ENCODE results near the gene IQGAP2.

Gene IQGAP2

DNA sequence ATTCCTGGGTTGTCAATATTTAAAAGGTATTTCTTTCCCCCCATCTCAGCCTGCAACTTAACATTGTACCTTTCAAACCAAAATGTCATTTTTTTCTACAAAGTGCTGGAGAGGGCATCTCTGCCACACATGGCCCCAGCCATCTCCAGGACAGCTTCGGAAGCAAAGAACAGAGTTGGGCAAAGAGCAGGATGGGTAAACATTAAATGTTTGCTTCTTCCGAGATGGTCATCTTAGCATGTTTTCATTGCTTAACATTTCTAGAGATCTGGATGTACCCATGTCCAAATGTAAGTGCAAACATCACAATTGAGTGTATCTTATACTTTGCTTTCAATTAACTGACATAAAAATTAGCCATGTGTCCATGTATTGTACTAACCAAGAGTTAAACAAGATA, 234.4 kb downstream of the IQGAP2 start:
- no peaks in the 10 kb centered on the region for H3K9me3 ChIP-seq (ENCODE audit: control insufficient read depth in 2 of 2, low read length in 2 of 2)

DNA sequence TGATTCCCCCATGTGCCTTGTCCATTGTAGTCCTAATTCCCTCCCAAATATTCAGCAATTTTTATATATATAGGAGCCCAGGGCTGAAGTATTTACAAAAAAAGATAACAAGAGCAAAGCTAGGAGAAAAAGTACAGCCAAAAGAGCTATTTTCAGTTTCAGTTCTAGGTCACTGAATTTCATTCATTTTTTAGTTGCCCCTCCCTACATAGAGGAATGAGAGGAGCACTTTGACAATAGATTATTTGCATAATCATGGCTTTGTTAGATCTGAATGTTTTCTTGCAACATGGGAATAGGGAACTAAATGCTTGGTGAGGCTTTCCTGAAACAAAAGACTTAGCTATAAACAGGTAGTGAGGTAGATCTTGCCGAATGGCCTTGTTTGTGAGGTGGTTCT, 235.4 kb downstream of the IQGAP2 start:
- H3K27me3 ChIP-seq (ENCODE audit: control insufficient read depth in 1 of 2, insufficient read depth in 2 of 2, low read length in 2 of 2) = no peaks in the 10 kb centered on the region
- H3K9me3 ChIP-seq (ENCODE audit: control insufficient read depth in 2 of 2, low read length in 2 of 2) = no peaks in the 10 kb centered on the region
- H3K27ac ChIP-seq (ENCODE audit: low read length) = no peak overlapping the region
- H3K4me3 ChIP-seq (ENCODE audit: low read length in 2 of 2) = no peak overlapping the region
- H3K9ac ChIP-seq (ENCODE audit: low read length in 2 of 2) = no peak overlapping the region
- no peaks in the 10 kb centered on the region for H3K4me1 ChIP-seq (ENCODE audit: control insufficient read depth, insufficient read depth, low read length)
- H3K36me3 ChIP-seq (ENCODE audit: control insufficient read depth in 2 of 2, insufficient read depth in 2 of 2, low read length in 2 of 2) = no peaks in the 10 kb centered on the region

More for the DNA sequence above, 234.4 kb downstream of the IQGAP2 start:
- Histone ChIP-seq H3K36me3 (ENCODE audit: control insufficient read depth in 2 of 2, insufficient read depth in 2 of 2, low read length in 2 of 2) (no peaks in the 10 kb centered on the region), H3K27ac (ENCODE audit: low read length) (no peak overlapping the region), H3K4me1 (ENCODE audit: control insufficient read depth, insufficient read depth, low read length) (no peaks in the 10 kb centered on the region), H3K9ac (ENCODE audit: low read length in 2 of 2) (no peak overlapping the region), H3K4me3 (ENCODE audit: low read length in 2 of 2) (no peak overlapping the region), H3K27me3 (ENCODE audit: control insufficient read depth in 1 of 2, insufficient read depth in 2 of 2, low read length in 2 of 2) (no peaks in the 10 kb centered on the region)

DNA sequence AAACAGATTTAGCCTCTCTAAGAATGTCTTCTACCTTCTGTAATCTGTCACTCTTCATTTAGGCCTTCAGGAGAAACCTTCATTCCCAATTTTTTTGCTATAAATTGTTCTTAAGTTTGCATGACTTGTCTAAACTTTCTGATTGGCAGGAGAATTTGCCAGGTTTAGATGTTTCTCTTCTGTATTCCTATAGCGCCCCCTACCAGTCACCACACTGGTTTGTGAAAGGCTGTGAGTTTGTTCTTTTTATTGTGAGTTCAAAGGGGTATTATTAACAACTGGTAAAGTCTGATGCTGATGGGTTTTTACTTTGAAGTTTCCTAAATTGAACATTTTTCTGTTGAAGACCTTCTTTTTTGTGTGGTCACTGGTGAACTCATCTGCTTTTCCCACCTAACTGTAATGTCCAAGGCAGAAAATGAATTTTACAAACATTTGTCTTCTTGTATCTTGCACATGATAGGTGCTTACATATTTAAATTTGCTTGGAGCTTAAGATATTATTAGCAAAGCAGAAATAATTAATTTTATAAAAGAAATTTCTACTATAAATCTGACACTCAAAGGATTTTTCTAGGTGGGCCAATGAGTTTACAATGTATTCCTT, 238.5 kb downstream of the IQGAP2 start:
- Histone ChIP-seq H3K36me3 (ENCODE audit: control insufficient read depth in 2 of 2, insufficient read depth in 2 of 2, low read length in 2 of 2) (no peaks in the 10 kb centered on the region), H3K27ac (ENCODE audit: low read length) (no peak overlapping the region), H3K9ac (ENCODE audit: low read length in 2 of 2) (no peak overlapping the region), H3K4me3 (ENCODE audit: low read length in 2 of 2) (no peak overlapping the region), H3K9me3 (ENCODE audit: control insufficient read depth in 2 of 2, low read length in 2 of 2) (no peaks in the 10 kb centered on the region), H3K27me3 (ENCODE audit: control insufficient read depth in 1 of 2, insufficient read depth in 2 of 2, low read length in 2 of 2) (no peaks in the 10 kb centered on the region), H3K4me1 (ENCODE audit: control insufficient read depth, insufficient read depth, low read length) (no peaks in the 10 kb centered on the region)

DNA sequence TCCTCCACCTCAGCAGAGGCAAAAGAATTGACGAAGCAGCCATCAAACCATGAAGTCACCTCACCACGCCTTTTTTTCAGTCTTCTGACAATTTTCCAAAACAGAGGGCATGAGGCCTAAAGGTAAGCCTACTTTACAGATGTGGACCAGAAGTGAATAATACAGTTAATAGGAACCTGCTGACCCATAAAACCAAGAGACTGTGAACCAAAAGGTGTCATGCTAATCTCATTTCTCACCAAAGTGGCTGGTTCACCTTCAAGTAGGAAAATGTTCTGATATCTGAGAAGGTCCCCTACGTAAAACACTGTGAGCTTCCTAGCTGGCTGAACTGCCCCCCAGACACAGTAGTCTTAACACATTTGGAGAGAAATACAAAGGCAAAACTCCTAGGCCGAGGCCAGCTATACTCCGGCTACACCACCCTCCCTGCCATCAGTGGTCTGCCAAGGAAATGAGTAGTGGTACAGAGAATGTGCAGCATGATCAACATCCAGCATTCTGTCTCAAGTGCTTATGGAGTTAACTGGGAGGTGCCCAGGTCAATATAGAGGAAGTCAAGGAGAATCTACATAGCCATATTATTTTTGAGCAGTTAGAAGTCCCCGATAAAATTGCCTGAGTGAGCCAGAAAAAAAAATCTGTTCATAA, 239.4 kb downstream of the IQGAP2 start:
- Histone ChIP-seq H3K27ac (ENCODE audit: low read length) (no peak overlapping the region), H3K9ac (ENCODE audit: low read length in 2 of 2) (no peak overlapping the region), H3K9me3 (ENCODE audit: control insufficient read depth in 2 of 2, low read length in 2 of 2) (no peaks in the 10 kb centered on the region), H3K4me3 (ENCODE audit: low read length in 2 of 2) (no peak overlapping the region), H3K36me3 (ENCODE audit: control insufficient read depth in 2 of 2, insufficient read depth in 2 of 2, low read length in 2 of 2) (no peaks in the 10 kb centered on the region), H3K27me3 (ENCODE audit: control insufficient read depth in 1 of 2, insufficient read depth in 2 of 2, low read length in 2 of 2) (no peaks in the 10 kb centered on the region), H3K4me1 (ENCODE audit: control insufficient read depth, insufficient read depth, low read length) (no peaks in the 10 kb centered on the region)

DNA sequence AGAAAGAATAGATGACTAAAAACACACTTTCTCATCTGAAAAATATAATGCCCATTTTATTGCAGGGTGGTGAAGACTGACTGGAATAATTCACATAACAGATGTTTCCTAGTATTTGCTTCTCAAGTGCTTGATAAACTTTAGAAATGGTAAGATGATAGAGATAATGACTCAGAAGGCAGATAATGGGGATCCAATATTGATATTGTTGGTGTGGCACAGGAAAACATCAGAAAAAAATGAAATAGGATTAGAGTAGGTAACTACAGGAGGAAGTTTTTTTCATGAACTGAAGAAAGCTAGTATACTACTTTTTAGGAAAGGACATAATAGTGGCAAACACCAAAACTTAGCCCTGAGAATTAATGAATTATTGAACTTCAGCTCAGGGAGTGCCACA, 240.3 kb downstream of the IQGAP2 start:
- no peak overlapping the region for H3K27ac ChIP-seq (ENCODE audit: low read length)
- H3K9me3 ChIP-seq (ENCODE audit: control insufficient read depth in 2 of 2, low read length in 2 of 2) = peaks cover 0 to 3% of the 10 kb centered on the region in 2 donors
- no peaks in the 10 kb centered on the region for H3K27me3 ChIP-seq (ENCODE audit: control insufficient read depth in 1 of 2, insufficient read depth in 2 of 2, low read length in 2 of 2)
- H3K4me3 ChIP-seq (ENCODE audit: low read length in 2 of 2) = no peak overlapping the region
- H3K36me3 ChIP-seq (ENCODE audit: control insufficient read depth in 2 of 2, insufficient read depth in 2 of 2, low read length in 2 of 2) = no peaks in the 10 kb centered on the region
- H3K4me1 ChIP-seq (ENCODE audit: control insufficient read depth, insufficient read depth, low read length) = no peaks in the 10 kb centered on the region
- no peak overlapping the region for H3K9ac ChIP-seq (ENCODE audit: low read length in 2 of 2)

DNA sequence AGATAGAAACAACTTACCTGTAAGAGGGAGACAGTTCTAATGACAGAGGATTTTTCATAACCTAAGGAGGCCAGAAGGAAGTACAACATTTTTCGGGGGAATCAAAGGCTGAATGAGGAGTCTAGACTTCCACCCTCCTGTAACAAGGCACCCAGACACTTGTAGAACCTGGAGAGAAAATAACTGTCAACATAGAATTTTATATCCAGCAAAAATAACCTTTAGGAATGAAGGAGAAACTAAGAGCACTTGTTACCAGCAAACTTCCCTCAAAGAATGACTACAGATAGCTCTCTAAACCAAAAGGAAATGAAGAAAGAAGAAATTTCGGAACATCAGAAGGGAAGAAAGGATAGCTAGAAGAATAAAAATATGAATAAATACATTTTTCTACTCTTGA, 246.1 kb downstream of the IQGAP2 start:
- Histone ChIP-seq H3K9me3 (ENCODE audit: control insufficient read depth in 2 of 2, low read length in 2 of 2) (peaks cover 0 to 3% of the 10 kb centered on the region in 2 donors), H3K4me1 (ENCODE audit: control insufficient read depth, insufficient read depth, low read length) (no peaks in the 10 kb centered on the region), H3K27ac (ENCODE audit: low read length) (no peak overlapping the region)

DNA sequence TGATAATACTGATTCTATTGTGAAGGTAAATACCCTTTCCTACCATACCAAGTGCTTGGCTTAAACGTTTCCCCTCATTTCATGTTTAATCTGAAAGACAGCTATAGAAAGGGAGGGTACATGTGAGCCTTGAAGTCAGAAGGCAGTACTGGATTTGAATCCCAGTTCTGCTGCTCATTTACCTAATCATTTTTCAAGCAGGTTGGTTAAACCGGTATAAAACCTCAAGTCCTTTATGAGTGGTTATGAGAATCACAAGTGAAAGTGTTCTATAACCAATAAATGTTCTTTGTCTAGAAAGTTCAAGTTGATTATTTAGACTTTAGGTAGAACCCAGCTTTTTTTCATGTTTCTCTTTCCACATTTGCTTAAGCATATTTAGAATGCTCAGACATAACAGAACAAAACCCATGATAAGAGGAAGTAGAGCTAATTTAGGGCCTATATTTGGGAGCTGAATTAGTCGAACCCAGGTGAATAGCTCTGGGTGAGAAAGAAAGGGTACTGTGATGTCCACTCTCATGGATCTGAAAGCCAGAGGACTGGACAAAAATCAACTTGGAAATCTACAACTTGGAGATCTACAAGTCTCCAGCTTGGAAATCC, 249.8 kb downstream of the IQGAP2 start:
- Histone ChIP-seq H3K9ac (ENCODE audit: low read length in 2 of 2) (no peak overlapping the region), H3K9me3 (ENCODE audit: control insufficient read depth in 2 of 2, low read length in 2 of 2) (peaks cover 0 to 1% of the 10 kb centered on the region in 2 donors), H3K27me3 (ENCODE audit: control insufficient read depth in 1 of 2, insufficient read depth in 2 of 2, low read length in 2 of 2) (no peaks in the 10 kb centered on the region), H3K27ac (ENCODE audit: low read length) (no peak overlapping the region), H3K4me1 (ENCODE audit: control insufficient read depth, insufficient read depth, low read length) (no peaks in the 10 kb centered on the region), H3K4me3 (ENCODE audit: low read length in 2 of 2) (no peak overlapping the region), H3K36me3 (ENCODE audit: control insufficient read depth in 2 of 2, insufficient read depth in 2 of 2, low read length in 2 of 2) (no peaks in the 10 kb centered on the region)

More for the DNA sequence above, 246.1 kb downstream of the IQGAP2 start:
- no peak overlapping the region for H3K9ac ChIP-seq (ENCODE audit: low read length in 2 of 2)
- no peak overlapping the region for H3K4me3 ChIP-seq (ENCODE audit: low read length in 2 of 2)
- no peaks in the 10 kb centered on the region for H3K36me3 ChIP-seq (ENCODE audit: control insufficient read depth in 2 of 2, insufficient read depth in 2 of 2, low read length in 2 of 2)
- no peaks in the 10 kb centered on the region for H3K27me3 ChIP-seq (ENCODE audit: control insufficient read depth in 1 of 2, insufficient read depth in 2 of 2, low read length in 2 of 2)

DNA sequence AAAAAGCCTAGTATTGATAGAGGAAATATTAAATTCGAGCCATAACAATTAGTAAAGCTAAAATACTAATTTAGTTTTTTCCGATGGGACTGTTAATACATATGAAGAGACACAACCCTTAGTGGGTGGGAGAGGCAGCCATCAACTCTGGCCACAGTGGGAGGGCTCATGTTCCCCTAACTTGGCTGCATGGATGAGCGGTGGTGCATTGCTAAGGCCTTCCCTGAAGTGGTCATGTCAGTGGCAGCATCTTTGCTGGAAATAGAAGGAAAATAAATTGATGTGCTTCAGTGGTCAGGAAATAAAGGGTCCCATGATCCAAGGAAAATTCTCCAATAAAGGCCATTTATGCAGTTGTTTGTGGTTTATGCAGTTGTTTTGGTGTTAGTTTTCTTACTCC, 254.0 kb downstream of the IQGAP2 start:
- Histone ChIP-seq H3K4me1 (ENCODE audit: control insufficient read depth, insufficient read depth, low read length) (no peaks in the 10 kb centered on the region), H3K9ac (ENCODE audit: low read length in 2 of 2) (no peak overlapping the region), H3K9me3 (ENCODE audit: control insufficient read depth in 2 of 2, low read length in 2 of 2) (no peaks in the 10 kb centered on the region), H3K27ac (ENCODE audit: low read length) (no peak overlapping the region), H3K4me3 (ENCODE audit: low read length in 2 of 2) (no peak overlapping the region), H3K27me3 (ENCODE audit: control insufficient read depth in 1 of 2, insufficient read depth in 2 of 2, low read length in 2 of 2) (no peaks in the 10 kb centered on the region), H3K36me3 (ENCODE audit: control insufficient read depth in 2 of 2, insufficient read depth in 2 of 2, low read length in 2 of 2) (no peaks in the 10 kb centered on the region)

DNA sequence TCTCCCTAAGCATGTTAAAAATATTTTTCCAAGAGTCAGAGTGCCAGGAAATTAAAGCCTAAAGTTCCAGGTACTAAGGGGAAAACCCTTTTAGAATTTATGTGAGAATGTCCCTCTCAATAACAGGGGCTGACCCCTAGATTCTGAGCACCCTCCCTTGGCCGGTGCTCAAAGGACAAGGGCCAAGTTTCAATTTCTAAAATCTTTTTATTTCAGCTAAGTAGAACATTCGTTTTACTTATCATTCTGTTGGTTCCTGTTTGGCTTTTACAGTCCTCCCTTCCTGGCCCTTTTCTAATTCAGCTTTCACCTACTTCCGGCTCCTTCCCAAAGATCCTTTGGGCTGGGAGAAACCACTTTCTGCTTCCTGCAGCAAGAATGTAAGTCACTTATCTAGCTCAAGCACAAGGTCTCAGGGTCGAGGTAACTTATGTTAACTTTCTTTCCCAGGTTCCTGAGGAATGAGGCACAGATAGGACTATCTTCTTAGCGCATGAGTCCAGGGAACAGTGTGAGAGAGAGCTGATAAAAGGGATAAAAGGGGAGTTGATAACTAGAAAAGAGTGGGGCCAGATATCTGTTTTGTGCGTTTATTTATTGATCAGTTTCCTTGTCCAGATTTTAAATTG, 254.7 kb downstream of the IQGAP2 start:
- Histone ChIP-seq H3K9ac (ENCODE audit: low read length in 2 of 2) (no peak overlapping the region), H3K27me3 (ENCODE audit: control insufficient read depth in 1 of 2, insufficient read depth in 2 of 2, low read length in 2 of 2) (no peaks in the 10 kb centered on the region), H3K4me1 (ENCODE audit: control insufficient read depth, insufficient read depth, low read length) (no peaks in the 10 kb centered on the region), H3K36me3 (ENCODE audit: control insufficient read depth in 2 of 2, insufficient read depth in 2 of 2, low read length in 2 of 2) (no peaks in the 10 kb centered on the region), H3K4me3 (ENCODE audit: low read length in 2 of 2) (no peak overlapping the region), H3K9me3 (ENCODE audit: control insufficient read depth in 2 of 2, low read length in 2 of 2) (no peaks in the 10 kb centered on the region), H3K27ac (ENCODE audit: low read length) (no peak overlapping the region)

DNA sequence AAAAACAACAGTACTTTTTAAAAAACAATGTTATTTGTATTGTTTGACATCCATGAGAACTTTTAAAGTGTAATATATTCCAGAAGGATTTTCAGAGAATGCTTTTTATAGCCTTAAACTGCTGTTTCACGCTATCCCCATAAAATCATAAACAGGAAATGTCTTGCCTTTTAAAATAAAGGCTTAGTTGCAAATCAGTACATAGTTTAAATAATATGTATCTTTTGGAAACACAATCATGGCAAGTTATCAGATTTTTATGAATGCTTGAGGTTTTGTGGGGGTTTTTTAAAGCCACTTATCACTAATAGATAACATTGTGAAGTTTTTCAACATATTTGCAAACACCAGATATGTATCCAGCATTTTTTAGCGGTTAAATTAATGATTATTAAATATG, 257.3 kb downstream of the IQGAP2 start:
- H3K9ac ChIP-seq (ENCODE audit: low read length in 2 of 2) = no peak overlapping the region
- H3K36me3 ChIP-seq (ENCODE audit: control insufficient read depth in 2 of 2, insufficient read depth in 2 of 2, low read length in 2 of 2) = no peaks in the 10 kb centered on the region
- H3K4me1 ChIP-seq (ENCODE audit: control insufficient read depth, insufficient read depth, low read length) = no peaks in the 10 kb centered on the region
- no peak overlapping the region for H3K4me3 ChIP-seq (ENCODE audit: low read length in 2 of 2)
- no peaks in the 10 kb centered on the region for H3K27me3 ChIP-seq (ENCODE audit: control insufficient read depth in 1 of 2, insufficient read depth in 2 of 2, low read length in 2 of 2)
- H3K27ac ChIP-seq (ENCODE audit: low read length) = no peak overlapping the region
- H3K9me3 ChIP-seq (ENCODE audit: control insufficient read depth in 2 of 2, low read length in 2 of 2) = no peaks in the 10 kb centered on the region

DNA sequence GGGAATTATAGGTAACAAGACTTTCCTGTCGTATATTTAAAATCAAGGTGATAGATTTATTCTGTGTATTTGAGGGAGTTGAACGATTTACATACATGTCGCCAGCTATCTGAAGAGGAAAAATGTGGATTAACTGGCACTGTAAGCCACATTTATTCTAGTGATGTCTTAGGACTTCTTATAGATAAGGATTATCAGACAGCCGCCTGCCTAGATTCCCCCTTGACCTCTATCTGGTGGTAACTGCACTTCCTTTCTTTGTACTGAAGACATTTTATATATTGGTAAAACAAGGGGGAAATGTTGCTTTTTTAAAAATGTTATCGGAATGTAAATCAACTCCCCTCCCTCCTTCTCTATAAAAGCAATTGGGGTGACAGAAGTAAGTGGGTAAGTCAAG, 259.4 kb downstream of the IQGAP2 start:
- Histone ChIP-seq H3K4me1 (ENCODE audit: control insufficient read depth, insufficient read depth, low read length) (no peaks in the 10 kb centered on the region), H3K27me3 (ENCODE audit: control insufficient read depth in 1 of 2, insufficient read depth in 2 of 2, low read length in 2 of 2) (no peaks in the 10 kb centered on the region), H3K9me3 (ENCODE audit: control insufficient read depth in 2 of 2, low read length in 2 of 2) (no peaks in the 10 kb centered on the region), H3K9ac (ENCODE audit: low read length in 2 of 2) (no peak overlapping the region), H3K27ac (ENCODE audit: low read length) (no peak overlapping the region), H3K4me3 (ENCODE audit: low read length in 2 of 2) (no peak overlapping the region), H3K36me3 (ENCODE audit: control insufficient read depth in 2 of 2, insufficient read depth in 2 of 2, low read length in 2 of 2) (no peaks in the 10 kb centered on the region)

All from stomach smooth muscle (tissue), 2 donors.